Kidney (tissue), 14 donors: Measurements from ENCODE around the gene TSHZ2. TPM values are rescaled to one million over a fixed set of nuclear protein-coding genes. Genes with fewer than 3 reads are reported as not detected.

ENCODE experiments used
- DNase-seq, 5 donors: peaks; one replicate each; pipeline ENCODE4 v3.0.0-alpha.2; 2013 to 2020
- FAIRE-seq: peaks from 2 replicates; lab custom pipeline; 2012; peaks lifted over from hg19 to GRCh38; lab: Jason Lieb, UNC
- H3K27ac ChIP-seq, 2 donors: one replicate each; pipeline ENCODE4 v1.7.0; 2013; ENCODE audit warnings: low read depth in 2 of 2, low read length in 2 of 2, inconsistent platforms in 1 of 2
- H3K27me3 ChIP-seq: one replicate; pipeline ENCODE4 v1.7.1; 2013; ENCODE audit warnings: low read length, inconsistent platforms; ENCODE audit not compliant: control insufficient read depth, insufficient read depth
- H3K36me3 ChIP-seq, 3 donors: one replicate each; pipeline versions ENCODE4 v1.7.0 to v1.7.1; 2013; ENCODE audit warnings: low read length in 3 of 3, control low read depth in 1 of 3, inconsistent platforms in 1 of 3; ENCODE audit not compliant: insufficient read depth in 3 of 3, control insufficient read depth in 2 of 3
- H3K4me1 ChIP-seq, 3 donors: one replicate each; pipeline versions ENCODE4 v1.7.0 to v1.7.1; 2013; ENCODE audit warnings: low read length in 3 of 3, inconsistent platforms in 1 of 3, low read depth in 1 of 3; ENCODE audit not compliant: control insufficient read depth in 2 of 3, insufficient read depth in 2 of 3
- H3K4me3 ChIP-seq, 3 donors: one replicate each; pipeline versions ENCODE4 v1.7.0 to v1.8.1; 2013; ENCODE audit warnings: low read length in 3 of 3, control low read depth in 1 of 3, inconsistent platforms in 1 of 3
- H3K9ac ChIP-seq, 3 donors: one replicate each; pipeline versions ENCODE4 v1.7.0 to v1.7.1; 2013; ENCODE audit warnings: low read length in 3 of 3, control low read depth in 1 of 3, inconsistent platforms in 1 of 3
- H3K9me3 ChIP-seq, 3 donors: one replicate each; pipeline versions ENCODE4 v1.7.0 to v1.7.1; 2013; ENCODE audit warnings: low read length in 3 of 3, control low read depth in 1 of 3, inconsistent platforms in 1 of 3; ENCODE audit not compliant: control insufficient read depth in 2 of 3, insufficient read depth in 1 of 3
- CTCF ChIP-seq: IDR thresholded peaks from 3 replicates; pipeline ENCODE4 v1.5.1; 2012; ENCODE audit warnings: mild to moderate bottlenecking, moderate library complexity, borderline replicate concordance; ENCODE audit not compliant: insufficient read depth; ENCODE audit errors: extremely low read depth
- intact Hi-C: fragments of 100-400 bp; cut with DNase I; formaldehyde crosslinking; loops from one replicate; pipeline ENCODE4 v1.11.1; 2022
- polyA plus RNA-seq: library from polyadenylated mRNA; stranded (reverse); fragments of 350-450 nt; fragmentation: Illumina TruSeq; extraction: RNeasy Lipid Tissue Mini Kit (QIAGEN cat#74804); gene quantifications from one replicate; pipeline ENCODE4 v1.2.3, GENCODE V29; 2014; ENCODE audit warnings: low read depth, low replicate concordance; ENCODE audit not compliant: insufficient read depth
- total RNA-seq: library from RNA; stranded (reverse); fragmentation: NEBNext Ultra II Directional; extraction: Animal tissue kit (Norgen Biotek cat#: 25700); gene quantifications from one replicate; pipeline ENCODE4 v1.2.1, GENCODE V29; 2021
- donor health status: control.
- donor health status: control.
- donor health status: control.
- donor health status: control.
- donor health status: control.
- donor health status: DM: yes; HTN: yes; CAD: no.
- donor health status: Normal renal cell carcinoma (clear cell type).

Gene TSHZ2
- total and polyA plus RNA-seq, 2 donors from 2014 or later, result 0.86 to 15.5 TPM

- Histone ChIP-seq H3K9ac (no peak overlapping the region), H3K27me3 (no peaks in the 10 kb centered on the region), H3K27ac (no peak overlapping the region), H3K4me3 (no peak overlapping the region), H3K9me3 (no peaks in the 10 kb centered on the region), H3K36me3 (no peaks in the 10 kb centered on the region), H3K4me1 (no peaks in the 10 kb centered on the region)
- intact Hi-C loops, result no loop called here
- TF ChIP-seq CTCF, result no peak
- FAIRE-seq, result no peak
- DNase-seq, result peak in 4 of 5 donors; percentile 14 to 58 (median 44)
These were observed 68.8 kb downstream of the TSHZ2 start for GRCh38 chr20:53040693-53041589.

GRCh38 chr20:53042521-53042920 lies 70.4 kb downstream of the TSHZ2 start:
- Histone ChIP-seq H3K36me3 (no peaks in the 10 kb centered on the region), H3K9me3 (no peaks in the 10 kb centered on the region), H3K27ac (no peak overlapping the region), H3K27me3 (no peaks in the 10 kb centered on the region), H3K4me1 (no peaks in the 10 kb centered on the region), H3K9ac (no peak overlapping the region), H3K4me3 (no peak overlapping the region)
- intact Hi-C loops, result no loop called here
- TF ChIP-seq CTCF, result no peak
- no peak for FAIRE-seq
- DNase-seq, result no peak

GRCh38 chr20:53044296-53044695 lies 72.1 kb downstream of the TSHZ2 start:
- Histone ChIP-seq H3K9ac (no peak overlapping the region), H3K27me3 (no peaks in the 10 kb centered on the region), H3K36me3 (no peaks in the 10 kb centered on the region), H3K4me3 (no peak overlapping the region), H3K9me3 (no peaks in the 10 kb centered on the region), H3K4me1 (no peaks in the 10 kb centered on the region), H3K27ac (no peak overlapping the region)
- FAIRE-seq, result no peak
- no peak for TF ChIP-seq CTCF
- intact Hi-C loops, result no loop called here
- no peak for DNase-seq
